Spleen (tissue), 7 donors: ENCODE results near the gene DGKG.

Experiments used
- POLR2A ChIP-seq, 3 donors: fragments of 450-650 bp; IDR thresholded peaks; one replicate each; pipeline ENCODE4 v1.5.1; 2017; ENCODE audit warnings: antibody characterized with exemption in 3 of 3, mild to moderate bottlenecking in 1 of 3
- TF ChIP-seq, protein P1 (sequence below), 11 experiments: fragments of 200-600 bp in 7 of 11; fragments of 450-650 bp in 4 of 11; sonication (generic) in 4 of 11; IDR thresholded peaks in 8 of 11; conservative IDR thresholded peaks in 3 of 11; 1 replicate in 7 of 11; 2 replicates in 4 of 11; pipeline versions ENCODE4 v1.4.0 to v1.8.0; 2016 to 2021; ENCODE audit warnings: antibody characterized with exemption in 11 of 11, inconsistent platforms in 4 of 11, mild to moderate bottlenecking in 1 of 11
- donor health status: DM: no; HTN: no; CAD: no; lungs with moderate emphysema.
- donor health status: DM: no; HTN: no; CAD: no.
- donor health status: DM: no; HTN: no; CAD: no.

DNA sequence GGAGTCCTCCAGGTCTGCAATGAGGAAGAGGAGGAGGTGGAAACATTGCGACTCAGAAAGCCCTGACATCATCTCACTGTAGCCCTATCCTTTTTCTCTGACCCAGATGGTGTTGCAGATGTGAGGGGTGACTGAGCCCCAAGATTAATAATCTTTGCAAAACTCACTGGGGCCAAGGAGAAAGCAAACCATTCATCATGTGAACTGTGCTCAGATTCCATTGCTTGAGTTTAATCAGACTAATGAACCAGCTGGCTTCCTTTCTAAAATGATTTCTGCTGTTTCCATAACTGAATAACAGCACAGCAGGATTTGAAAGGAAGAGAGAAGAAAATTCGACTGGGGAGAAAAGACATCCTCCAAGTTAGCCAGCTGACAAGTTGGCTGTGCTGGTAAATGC lies 13.4 kb upstream of the DGKG start:
- TF ChIP-seq, protein P1, sequence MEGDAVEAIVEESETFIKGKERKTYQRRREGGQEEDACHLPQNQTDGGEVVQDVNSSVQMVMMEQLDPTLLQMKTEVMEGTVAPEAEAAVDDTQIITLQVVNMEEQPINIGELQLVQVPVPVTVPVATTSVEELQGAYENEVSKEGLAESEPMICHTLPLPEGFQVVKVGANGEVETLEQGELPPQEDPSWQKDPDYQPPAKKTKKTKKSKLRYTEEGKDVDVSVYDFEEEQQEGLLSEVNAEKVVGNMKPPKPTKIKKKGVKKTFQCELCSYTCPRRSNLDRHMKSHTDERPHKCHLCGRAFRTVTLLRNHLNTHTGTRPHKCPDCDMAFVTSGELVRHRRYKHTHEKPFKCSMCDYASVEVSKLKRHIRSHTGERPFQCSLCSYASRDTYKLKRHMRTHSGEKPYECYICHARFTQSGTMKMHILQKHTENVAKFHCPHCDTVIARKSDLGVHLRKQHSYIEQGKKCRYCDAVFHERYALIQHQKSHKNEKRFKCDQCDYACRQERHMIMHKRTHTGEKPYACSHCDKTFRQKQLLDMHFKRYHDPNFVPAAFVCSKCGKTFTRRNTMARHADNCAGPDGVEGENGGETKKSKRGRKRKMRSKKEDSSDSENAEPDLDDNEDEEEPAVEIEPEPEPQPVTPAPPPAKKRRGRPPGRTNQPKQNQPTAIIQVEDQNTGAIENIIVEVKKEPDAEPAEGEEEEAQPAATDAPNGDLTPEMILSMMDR (IDR thresholded peaks at IDR 0.05 in 8 of 11, conservative IDR thresholded peaks at IDR 0.05 in 3 of 11): no peak
- TF ChIP-seq POLR2A (IDR thresholded peaks at IDR 0.05): no peak
